ENCODE results near the gene PLA2G10. TPM values are rescaled to one million over a fixed set of nuclear protein-coding genes. Genes with fewer than 3 reads are reported as not detected.

PLA2G10 gene
- total and polyA plus RNA-seq, 2 of the 13 experiments (the other 11 are each of a cell fraction or from before 2014, with no cell fraction given), result not detected

- TF ChIP-seq, protein P1, sequence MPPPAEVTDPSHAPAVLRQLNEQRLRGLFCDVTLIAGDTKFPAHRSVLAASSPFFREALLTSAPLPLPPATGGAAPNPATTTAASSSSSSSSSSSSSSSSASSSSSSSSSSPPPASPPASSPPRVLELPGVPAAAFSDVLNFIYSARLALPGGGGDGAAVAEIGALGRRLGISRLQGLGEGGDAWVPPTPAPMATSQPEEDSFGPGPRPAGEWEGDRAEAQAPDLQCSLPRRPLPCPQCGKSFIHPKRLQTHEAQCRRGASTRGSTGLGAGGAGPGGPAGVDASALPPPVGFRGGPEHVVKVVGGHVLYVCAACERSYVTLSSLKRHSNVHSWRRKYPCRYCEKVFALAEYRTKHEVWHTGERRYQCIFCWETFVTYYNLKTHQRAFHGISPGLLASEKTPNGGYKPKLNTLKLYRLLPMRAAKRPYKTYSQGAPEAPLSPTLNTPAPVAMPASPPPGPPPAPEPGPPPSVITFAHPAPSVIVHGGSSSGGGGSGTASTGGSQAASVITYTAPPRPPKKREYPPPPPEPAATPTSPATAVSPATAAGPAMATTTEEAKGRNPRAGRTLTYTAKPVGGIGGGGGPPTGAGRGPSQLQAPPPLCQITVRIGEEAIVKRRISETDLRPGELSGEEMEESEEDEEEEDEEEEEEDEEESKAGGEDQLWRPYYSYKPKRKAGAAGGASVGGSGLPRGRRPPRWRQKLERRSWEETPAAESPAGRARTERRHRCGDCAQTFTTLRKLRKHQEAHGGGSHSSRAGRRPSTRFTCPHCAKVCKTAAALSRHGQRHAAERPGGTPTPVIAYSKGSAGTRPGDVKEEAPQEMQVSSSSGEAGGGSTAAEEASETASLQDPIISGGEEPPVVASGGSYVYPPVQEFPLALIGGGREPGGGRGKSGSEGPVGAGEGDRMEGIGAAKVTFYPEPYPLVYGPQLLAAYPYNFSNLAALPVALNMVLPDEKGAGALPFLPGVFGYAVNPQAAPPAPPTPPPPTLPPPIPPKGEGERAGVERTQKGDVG (CRISPR knock-in tag; IDR thresholded peaks at IDR 0.05; ENCODE audit: borderline replicate concordance), result peak; percentile 8; the same call in 1 of the 2 replicates
- TF ChIP-seq ZNF800 (CRISPR knock-in tag; IDR thresholded peaks at IDR 0.05) (peak; percentile 62; the same call in 1 of the 2 replicates), ZNF496 (CRISPR knock-in tag; IDR thresholded peaks at IDR 0.05; ENCODE audit: insufficient replicate concordance) (no peak), SMAD9 (CRISPR knock-in tag; IDR thresholded peaks at IDR 0.05) (peak; percentile 72; the same call in 1 of the 2 replicates), ZBTB7A (CRISPR knock-in tag; IDR thresholded peaks at IDR 0.05) (peak; percentile 22), ZNF619 (CRISPR knock-in tag; IDR thresholded peaks at IDR 0.05) (0 out of 2 replicates have a peak, but pooled peaks have one; percentile 49), ZNF121 (CRISPR knock-in tag; IDR thresholded peaks at IDR 0.05) (peak; percentile 67; the same call in 1 of the 2 replicates), GZF1 (CRISPR knock-in tag; IDR thresholded peaks at IDR 0.05) (no peak), NCOA2 (CRISPR knock-in tag; IDR thresholded peaks at IDR 0.05) (peak; percentile 56), RARG (CRISPR knock-in tag; IDR thresholded peaks at IDR 0.05; ENCODE audit: low read depth) (no peak), ZNF274 (CRISPR knock-in tag; IDR thresholded peaks at IDR 0.05) (peak; percentile 89), TIGD3 (CRISPR knock-in tag; IDR thresholded peaks at IDR 0.05; ENCODE audit: borderline replicate concordance) (no peak)
- TF ChIP-seq, protein P2, sequence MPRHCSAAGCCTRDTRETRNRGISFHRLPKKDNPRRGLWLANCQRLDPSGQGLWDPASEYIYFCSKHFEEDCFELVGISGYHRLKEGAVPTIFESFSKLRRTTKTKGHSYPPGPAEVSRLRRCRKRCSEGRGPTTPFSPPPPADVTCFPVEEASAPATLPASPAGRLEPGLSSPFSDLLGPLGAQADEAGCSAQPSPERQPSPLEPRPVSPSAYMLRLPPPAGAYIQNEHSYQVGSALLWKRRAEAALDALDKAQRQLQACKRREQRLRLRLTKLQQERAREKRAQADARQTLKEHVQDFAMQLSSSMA (CRISPR knock-in tag; IDR thresholded peaks at IDR 0.05), result no peak; the same call in none of the 2 replicates
- TF ChIP-seq, protein P3, sequence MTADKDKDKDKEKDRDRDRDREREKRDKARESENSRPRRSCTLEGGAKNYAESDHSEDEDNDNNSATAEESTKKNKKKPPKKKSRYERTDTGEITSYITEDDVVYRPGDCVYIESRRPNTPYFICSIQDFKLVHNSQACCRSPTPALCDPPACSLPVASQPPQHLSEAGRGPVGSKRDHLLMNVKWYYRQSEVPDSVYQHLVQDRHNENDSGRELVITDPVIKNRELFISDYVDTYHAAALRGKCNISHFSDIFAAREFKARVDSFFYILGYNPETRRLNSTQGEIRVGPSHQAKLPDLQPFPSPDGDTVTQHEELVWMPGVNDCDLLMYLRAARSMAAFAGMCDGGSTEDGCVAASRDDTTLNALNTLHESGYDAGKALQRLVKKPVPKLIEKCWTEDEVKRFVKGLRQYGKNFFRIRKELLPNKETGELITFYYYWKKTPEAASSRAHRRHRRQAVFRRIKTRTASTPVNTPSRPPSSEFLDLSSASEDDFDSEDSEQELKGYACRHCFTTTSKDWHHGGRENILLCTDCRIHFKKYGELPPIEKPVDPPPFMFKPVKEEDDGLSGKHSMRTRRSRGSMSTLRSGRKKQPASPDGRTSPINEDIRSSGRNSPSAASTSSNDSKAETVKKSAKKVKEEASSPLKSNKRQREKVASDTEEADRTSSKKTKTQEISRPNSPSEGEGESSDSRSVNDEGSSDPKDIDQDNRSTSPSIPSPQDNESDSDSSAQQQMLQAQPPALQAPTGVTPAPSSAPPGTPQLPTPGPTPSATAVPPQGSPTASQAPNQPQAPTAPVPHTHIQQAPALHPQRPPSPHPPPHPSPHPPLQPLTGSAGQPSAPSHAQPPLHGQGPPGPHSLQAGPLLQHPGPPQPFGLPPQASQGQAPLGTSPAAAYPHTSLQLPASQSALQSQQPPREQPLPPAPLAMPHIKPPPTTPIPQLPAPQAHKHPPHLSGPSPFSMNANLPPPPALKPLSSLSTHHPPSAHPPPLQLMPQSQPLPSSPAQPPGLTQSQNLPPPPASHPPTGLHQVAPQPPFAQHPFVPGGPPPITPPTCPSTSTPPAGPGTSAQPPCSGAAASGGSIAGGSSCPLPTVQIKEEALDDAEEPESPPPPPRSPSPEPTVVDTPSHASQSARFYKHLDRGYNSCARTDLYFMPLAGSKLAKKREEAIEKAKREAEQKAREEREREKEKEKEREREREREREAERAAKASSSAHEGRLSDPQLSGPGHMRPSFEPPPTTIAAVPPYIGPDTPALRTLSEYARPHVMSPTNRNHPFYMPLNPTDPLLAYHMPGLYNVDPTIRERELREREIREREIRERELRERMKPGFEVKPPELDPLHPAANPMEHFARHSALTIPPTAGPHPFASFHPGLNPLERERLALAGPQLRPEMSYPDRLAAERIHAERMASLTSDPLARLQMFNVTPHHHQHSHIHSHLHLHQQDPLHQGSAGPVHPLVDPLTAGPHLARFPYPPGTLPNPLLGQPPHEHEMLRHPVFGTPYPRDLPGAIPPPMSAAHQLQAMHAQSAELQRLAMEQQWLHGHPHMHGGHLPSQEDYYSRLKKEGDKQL (CRISPR knock-in tag; IDR thresholded peaks at IDR 0.05; ENCODE audit: low read depth), result peak; percentile 39; the same call in 1 of the 2 replicates
These were observed 61.2 kb downstream of the PLA2G10 start, which contains the start of gene BFAR (continued) for GRCh38 chr16:14632693-14633569.

Measured in HepG2 (cell line).